Measurements from ENCODE around the gene LCE3B. TPM values are rescaled to one million over a fixed set of nuclear protein-coding genes. Genes with fewer than 3 reads are reported as not detected.
"Not testable (repeated sequence)": the region's sequence is repeated elsewhere in the genome, so short reads cannot be mapped to it uniquely, and the experiment has no call there.

LCE3B gene, protein sequence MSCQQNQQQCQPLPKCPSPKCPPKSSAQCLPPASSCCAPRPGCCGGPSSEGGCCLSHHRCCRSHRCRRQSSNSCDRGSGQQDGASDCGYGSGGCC
- polyA plus RNA-seq (2012; ENCODE audit: insufficient read depth, insufficient read length, low read depth) = not detected

DNA sequence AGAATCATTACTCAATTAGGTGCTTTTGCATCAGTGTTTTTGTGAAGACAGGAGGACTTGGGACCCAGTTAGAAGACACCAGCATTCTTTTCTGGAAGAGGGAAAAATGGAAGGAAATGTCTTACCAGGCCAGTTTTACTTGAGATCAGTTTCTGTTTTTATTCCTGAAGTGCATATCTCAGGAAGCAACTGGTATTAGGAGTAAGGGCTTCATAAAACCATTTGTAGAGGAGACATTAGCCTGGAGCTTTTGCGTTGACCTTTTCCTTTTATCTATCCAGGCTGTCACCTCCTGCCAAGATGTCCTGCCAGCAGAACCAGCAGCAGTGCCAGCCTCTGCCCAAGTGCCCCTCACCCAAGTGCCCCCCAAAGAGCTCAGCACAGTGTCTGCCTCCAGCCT is at the start of gene LCE3B:
Gene LCE3B, plus strand, starts transcription at position 301 of the 400 bp plus-strand sequence. Its CDS starts 0 bp downstream, at position 301.
- no peaks in the 10 kb centered on the region for H3K4me1 ChIP-seq
- no peak within 1 kb of the TSS for H3K4me3 ChIP-seq (ENCODE audit: low read depth, low read length)
- no peak for DNase-seq
- H3K9me3 ChIP-seq = no peaks in the 10 kb centered on the region
- no peak for TF ChIP-seq CTCF (IDR thresholded peaks at IDR 0.05; ENCODE audit: low read depth, low read length)
- H3K27me3 ChIP-seq = no peaks in the 10 kb centered on the region
- H3K36me3 ChIP-seq = no peaks in the 10 kb centered on the region

DNA sequence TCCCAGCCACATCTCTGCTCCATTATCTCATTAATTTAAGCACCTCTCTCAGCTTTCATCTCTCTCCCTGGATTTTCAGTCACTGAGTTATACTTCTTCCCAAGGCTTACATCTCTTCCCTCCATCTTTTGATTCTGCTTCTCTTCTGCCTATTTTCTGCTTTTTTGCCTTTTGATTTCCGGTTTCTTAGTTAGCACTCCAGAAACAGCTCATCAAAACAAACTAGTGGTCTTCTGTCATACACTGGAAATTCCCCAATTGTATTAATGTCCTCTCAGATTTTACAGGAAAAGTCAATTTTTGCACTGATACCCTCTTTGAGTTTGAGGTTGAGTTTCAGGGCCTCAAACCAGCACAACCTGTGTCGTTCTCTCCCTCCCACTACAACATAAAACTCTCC is 48.5 kb upstream of the LCE3B start:
- Histone ChIP-seq H3K4me1 (no peaks in the 10 kb centered on the region; the same call in 1 of the 2 replicates), H3K36me3 (no peaks in the 10 kb centered on the region), H3K27me3 (no peaks in the 10 kb centered on the region), H3K9me3 (no peaks in the 10 kb centered on the region), H3K4me3 (ENCODE audit: low read depth, low read length) (no peak overlapping the region)
- TF ChIP-seq CTCF (IDR thresholded peaks at IDR 0.05; ENCODE audit: low read depth, low read length) = no peak
- DNase-seq = no peak

GRCh38 chr1:152565535-152566215 is 47.9 kb upstream of the LCE3B start:
- TF ChIP-seq CTCF (IDR thresholded peaks at IDR 0.05; ENCODE audit: low read depth, low read length) = no peak
- DNase-seq = no peak
- Histone ChIP-seq H3K27me3 (no peaks in the 10 kb centered on the region), H3K4me3 (ENCODE audit: low read depth, low read length) (no peak overlapping the region), H3K4me1 (no peaks in the 10 kb centered on the region; the same call in 1 of the 2 replicates), H3K9me3 (no peaks in the 10 kb centered on the region), H3K36me3 (no peaks in the 10 kb centered on the region)

DNA sequence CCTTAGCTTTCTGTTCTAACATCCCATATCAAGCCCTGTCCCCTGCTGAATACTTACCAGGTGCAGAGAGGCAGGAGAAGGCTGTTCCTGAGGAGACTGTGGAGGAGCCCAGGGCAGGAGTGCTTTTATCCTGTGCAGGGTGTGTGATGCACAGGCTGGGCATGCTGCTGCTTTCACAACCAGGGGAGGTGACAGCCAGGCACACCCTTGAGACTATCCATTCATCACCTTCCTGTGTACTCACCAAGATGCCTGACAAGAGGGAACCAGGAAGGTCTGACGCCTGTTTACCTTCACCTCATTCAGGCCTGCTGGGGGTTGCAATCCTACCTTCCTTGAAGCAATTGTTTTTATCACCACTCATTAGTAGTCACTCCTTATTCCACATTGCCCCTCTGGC is 46.9 kb upstream of the LCE3B start, which contains the start of gene LCE3E:
Gene LCE3E, minus strand, starts transcription at position 100 of the 400 bp plus-strand sequence. CDS start 572 bp downstream, outside the sequence.
- DNase-seq = no peak
- Histone ChIP-seq H3K4me1 (no peaks in the 10 kb centered on the region; the same call in 1 of the 2 replicates), H3K4me3 (ENCODE audit: low read depth, low read length) (no peak within 1 kb of the TSS), H3K9me3 (no peaks in the 10 kb centered on the region), H3K27me3 (no peaks in the 10 kb centered on the region), H3K36me3 (no peaks in the 10 kb centered on the region)
- no peak for TF ChIP-seq CTCF (IDR thresholded peaks at IDR 0.05; ENCODE audit: low read depth, low read length)

DNA sequence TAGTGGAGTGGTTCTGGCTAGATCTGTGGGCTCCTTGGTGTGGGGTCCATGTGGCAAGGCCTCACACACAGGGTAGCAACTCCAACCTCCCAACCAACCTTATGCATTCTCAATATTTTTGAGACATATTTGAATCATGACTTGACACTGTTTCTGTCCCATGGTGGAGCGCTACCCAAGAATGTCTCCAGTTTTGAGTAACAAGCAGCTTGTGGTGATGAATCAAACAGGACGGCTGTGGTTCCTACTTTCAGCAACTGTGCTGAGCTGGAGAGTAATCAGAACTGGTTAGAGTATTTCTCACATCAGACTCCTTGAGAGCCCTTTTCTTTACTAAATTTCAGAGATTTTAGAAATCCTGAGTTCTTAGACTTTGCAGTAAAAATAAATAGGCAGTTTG is 36.4 kb upstream of the LCE3B start:
- H3K4me3 ChIP-seq (ENCODE audit: low read depth, low read length) = no peak overlapping the region
- no peaks in the 10 kb centered on the region for H3K27me3 ChIP-seq
- DNase-seq = no peak
- no peaks in the 10 kb centered on the region for H3K36me3 ChIP-seq
- TF ChIP-seq CTCF (IDR thresholded peaks at IDR 0.05; ENCODE audit: low read depth, low read length) = no peak
- H3K9me3 ChIP-seq = no peaks in the 10 kb centered on the region
- no peaks in the 10 kb centered on the region for H3K4me1 ChIP-seq

DNA sequence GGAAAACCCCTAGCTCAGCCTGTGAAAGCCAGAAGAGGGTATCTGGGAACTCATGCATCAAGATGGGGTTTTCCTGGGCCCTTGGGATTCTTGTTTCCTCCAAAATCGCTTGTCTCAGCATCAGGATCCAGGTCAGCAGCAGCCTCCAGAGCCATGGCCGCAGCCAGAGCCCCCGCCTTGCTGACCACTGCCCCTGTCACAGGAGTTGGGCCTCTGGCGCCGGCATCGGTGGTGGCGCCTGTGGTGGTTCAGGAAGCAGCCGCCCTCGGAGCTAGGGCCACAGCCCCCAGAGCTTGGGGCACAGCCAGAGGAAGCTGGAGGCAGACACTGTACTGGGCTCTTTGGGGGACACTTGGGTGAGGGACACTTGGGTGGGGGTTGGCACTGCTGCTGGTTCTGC is 34.1 kb upstream of the LCE3B start:
- not testable (repeated sequence) for H3K4me3 ChIP-seq (ENCODE audit: low read depth, low read length); H3K27me3 ChIP-seq; DNase-seq; H3K9me3 ChIP-seq; H3K36me3 ChIP-seq; H3K4me1 ChIP-seq
